Fibroblast of peridontal ligament (primary cell): ENCODE data around the gene MAP6.
"Not testable (repeated sequence)": the region's sequence is repeated elsewhere in the genome, so short reads cannot be mapped to it uniquely, and the experiment has no call there.

Experiments used
- DNase-seq: peaks from one replicate; pipeline ENCODE4 v3.0.0-alpha.2; 2010; ENCODE audit errors: extremely low read depth

Gene MAP6

GRCh38 chr11:75591966-75592365, 76.9 kb downstream of the MAP6 start:
- DNase-seq: no peak

- no peak for DNase-seq
Observed at GRCh38 chr11:75591371-75591770, 77.5 kb downstream of the MAP6 start.

- no peak for DNase-seq
Observed at GRCh38 chr11:75589933-75590332, 78.9 kb downstream of the MAP6 start.

DNA sequence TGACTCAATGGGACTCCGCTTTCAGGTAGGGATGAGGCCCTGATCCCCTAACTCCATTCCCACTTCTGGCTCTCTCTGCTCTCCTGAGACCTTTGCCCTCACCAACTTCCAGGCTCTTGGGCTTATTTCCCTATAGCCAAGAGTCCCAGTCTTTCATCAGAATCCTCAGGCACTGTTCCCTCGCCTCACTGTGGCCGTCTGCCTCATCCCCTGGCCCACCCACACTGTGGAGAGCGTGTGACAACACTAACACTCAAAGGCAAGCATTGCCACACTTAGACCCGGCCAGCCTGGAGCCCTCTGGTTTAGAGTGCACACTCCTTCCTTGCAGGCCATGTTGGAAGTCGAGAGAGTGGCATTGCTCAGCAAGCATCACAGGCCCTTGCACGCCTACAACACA, 79.8 kb downstream of the MAP6 start:
- no peak for DNase-seq

- DNase-seq: no peak
Observed at GRCh38 chr11:75588051-75588481, 80.8 kb downstream of the MAP6 start.

DNA sequence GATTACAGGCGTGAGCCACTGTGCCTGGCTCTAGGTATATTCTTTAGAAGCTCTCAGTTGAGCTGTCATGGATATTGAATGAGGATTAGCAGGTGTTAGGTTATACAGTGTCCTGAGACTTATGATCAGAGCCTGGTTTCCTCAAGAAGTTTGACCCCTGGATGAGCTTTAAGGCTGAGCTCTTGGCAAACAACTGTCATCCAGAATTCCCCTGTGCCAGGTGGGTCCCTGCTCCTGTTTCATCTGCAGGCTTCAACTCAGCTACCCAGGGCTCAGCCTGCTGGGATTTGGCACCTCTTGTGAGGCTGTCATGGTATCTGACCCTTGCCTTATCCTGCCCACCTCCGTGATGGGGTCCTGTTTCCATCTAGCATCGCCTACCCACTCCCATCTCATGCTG, 82.4 kb downstream of the MAP6 start:
- no peak for DNase-seq

DNA sequence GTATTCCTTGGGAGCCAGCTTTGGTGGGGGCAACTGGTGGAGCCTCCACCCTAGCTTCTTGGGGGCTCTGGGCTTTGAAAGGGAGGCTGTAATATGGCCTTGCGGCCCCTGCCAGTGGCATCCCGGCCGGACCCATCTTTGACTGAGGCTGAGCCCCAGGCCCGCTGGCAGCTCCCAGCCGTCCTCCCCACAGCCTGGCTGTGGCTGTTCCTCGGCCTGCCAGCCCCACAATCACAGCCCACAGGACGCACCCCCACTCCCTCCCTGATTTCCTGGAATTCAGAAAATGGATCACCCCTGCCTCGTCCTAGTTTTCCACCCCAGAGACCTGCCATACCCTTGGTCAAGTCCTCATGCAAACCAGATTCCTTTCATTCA, 83.6 kb downstream of the MAP6 start:
- DNase-seq: no peak

DNA sequence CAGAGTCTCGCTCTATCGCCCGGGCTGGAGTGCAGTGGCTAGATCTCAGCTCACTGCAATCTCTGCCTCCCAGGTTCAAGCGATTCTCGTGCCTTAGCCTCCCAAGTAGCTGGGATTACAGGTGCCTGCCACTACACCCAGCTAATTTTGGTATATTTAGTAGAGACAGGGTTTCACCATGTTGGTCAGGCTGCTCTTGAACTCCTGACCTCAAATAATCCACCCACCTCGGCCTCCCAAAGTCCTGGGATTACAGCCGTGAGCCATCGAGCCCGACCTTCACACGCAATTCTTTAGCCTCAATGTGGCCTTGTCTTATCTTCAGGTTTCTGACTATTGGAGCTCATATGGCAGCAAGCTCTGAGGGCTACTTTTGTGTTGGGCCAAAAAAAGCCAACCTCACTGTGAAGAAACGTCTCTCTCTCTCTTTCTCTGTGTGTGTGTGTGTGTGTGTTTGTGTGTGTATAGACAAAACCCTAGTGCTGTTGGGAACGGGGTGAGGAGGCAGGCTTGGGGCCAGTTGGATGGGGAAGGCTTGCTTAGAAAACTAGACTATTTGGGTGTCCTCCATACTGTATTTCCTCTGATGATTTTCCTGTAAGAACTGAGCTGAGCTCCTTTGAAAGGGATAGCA, 84.1 kb downstream of the MAP6 start:
- not testable (repeated sequence) for DNase-seq

GRCh38 chr11:75583718-75584658, 84.8 kb downstream of the MAP6 start:
- DNase-seq: peak; percentile 79

GRCh38 chr11:75582895-75583717, 85.7 kb downstream of the MAP6 start:
- peak; percentile 63 for DNase-seq

GRCh38 chr11:75582506-75582894, 86.3 kb downstream of the MAP6 start:
- DNase-seq: no peak

- no peak for DNase-seq
Observed at GRCh38 chr11:75579841-75580240, 89.0 kb downstream of the MAP6 start.

- peak; percentile 46 for DNase-seq
Observed at GRCh38 chr11:75578977-75579376, 89.9 kb downstream of the MAP6 start.

DNA sequence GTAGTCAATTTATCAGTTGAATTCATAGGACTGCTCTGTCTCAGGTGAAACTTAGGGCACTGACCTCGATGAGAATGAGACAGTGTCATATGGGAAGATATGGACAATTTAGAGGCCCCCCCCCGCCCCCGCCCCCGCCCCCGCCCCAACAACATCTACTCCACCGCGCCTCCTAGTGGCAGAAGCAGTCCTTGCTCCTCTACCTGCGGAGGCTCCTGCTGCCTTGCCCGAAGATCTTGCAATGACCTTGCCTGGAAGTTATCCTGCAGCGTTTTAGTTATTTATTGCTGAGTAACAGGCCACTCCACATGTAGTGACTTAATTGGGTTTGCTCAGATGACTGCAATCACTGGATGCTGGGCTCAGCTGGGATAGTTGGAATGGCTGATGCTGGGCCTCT, 91.6 kb downstream of the MAP6 start:
- DNase-seq: peak; percentile 49

DNA sequence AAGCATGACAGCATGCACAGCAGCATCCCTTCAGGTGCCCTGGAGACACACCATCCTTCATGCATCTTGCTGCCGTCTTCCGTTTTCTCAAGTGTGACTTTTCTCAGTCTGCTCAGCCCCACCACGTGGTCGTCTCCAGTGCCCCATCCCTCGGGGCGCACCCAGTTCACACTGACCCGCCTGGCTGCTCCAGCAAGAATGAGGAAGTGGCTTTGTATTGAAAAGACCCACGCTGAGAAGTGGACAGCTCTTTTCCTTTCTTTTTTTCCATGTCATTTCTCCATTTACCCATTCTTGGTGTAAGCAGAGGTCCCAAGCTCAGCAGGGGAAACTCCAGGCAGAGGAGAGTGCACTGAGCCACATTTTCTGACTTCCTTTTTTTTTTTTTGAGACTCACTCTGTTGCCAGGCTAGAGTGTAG, 92.3 kb downstream of the MAP6 start:
- DNase-seq: peak; percentile 59

- DNase-seq: no peak
Observed at GRCh38 chr11:75576017-75576416, 92.8 kb downstream of the MAP6 start.

- no peak for DNase-seq
Observed at GRCh38 chr11:75574698-75575602, 93.9 kb downstream of the MAP6 start.

GRCh38 chr11:75572744-75573143, 96.1 kb downstream of the MAP6 start:
- DNase-seq: no peak

GRCh38 chr11:75571625-75572024, 97.2 kb downstream of the MAP6 start:
- no peak for DNase-seq

- no peak for DNase-seq
Observed at GRCh38 chr11:75570559-75571139, 98.2 kb downstream of the MAP6 start.
